ENCODE data around the gene FBLN7.

The FBLN7 gene

DNA sequence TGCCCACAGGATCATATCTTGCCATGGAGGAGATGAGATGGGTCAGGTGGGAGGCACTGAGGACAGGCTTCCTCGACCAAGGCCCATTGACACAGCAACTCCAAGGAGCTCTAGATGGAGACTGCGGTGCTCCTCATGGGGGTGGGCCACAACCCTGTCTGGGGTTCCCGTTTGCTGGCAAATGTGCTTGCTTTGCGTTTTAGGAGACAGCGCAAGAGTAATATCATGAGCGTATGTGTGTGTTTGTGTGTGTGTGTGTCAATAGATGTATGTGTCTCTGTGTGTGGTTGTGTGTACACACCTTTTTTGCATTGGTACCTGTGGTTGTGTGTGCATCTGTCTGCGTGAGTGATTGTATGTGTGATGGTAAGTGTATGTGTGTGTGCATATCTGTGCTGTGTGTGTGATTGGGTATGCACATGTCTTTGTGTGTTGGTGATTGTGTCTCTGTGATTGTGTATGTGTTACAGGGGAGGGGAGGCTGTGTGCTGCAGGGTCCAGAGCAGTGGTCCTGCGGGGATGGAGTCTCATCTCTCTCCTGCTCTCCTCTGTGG is 4.4 kb downstream of the FBLN7 start:
- H3K27ac ChIP-seq = no peak overlapping the region
- TF ChIP-seq, protein P1, sequence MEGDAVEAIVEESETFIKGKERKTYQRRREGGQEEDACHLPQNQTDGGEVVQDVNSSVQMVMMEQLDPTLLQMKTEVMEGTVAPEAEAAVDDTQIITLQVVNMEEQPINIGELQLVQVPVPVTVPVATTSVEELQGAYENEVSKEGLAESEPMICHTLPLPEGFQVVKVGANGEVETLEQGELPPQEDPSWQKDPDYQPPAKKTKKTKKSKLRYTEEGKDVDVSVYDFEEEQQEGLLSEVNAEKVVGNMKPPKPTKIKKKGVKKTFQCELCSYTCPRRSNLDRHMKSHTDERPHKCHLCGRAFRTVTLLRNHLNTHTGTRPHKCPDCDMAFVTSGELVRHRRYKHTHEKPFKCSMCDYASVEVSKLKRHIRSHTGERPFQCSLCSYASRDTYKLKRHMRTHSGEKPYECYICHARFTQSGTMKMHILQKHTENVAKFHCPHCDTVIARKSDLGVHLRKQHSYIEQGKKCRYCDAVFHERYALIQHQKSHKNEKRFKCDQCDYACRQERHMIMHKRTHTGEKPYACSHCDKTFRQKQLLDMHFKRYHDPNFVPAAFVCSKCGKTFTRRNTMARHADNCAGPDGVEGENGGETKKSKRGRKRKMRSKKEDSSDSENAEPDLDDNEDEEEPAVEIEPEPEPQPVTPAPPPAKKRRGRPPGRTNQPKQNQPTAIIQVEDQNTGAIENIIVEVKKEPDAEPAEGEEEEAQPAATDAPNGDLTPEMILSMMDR (IDR thresholded peaks at IDR 0.05) = no peak
- no peak for TF ChIP-seq ZFX (IDR thresholded peaks at IDR 0.05; ENCODE audit: borderline replicate concordance)

- no peak overlapping the region for H3K27ac ChIP-seq
- TF ChIP-seq ZFX (IDR thresholded peaks at IDR 0.05; ENCODE audit: borderline replicate concordance) = no peak
- TF ChIP-seq, protein P1 (IDR thresholded peaks at IDR 0.05) = no peak
Observed at GRCh38 chr2:112143150-112143549, 5.0 kb downstream of the FBLN7 start.

- TF ChIP-seq ZFX (IDR thresholded peaks at IDR 0.05; ENCODE audit: borderline replicate concordance) = no peak
- TF ChIP-seq, protein P1 (IDR thresholded peaks at IDR 0.05) = no peak
- H3K27ac ChIP-seq = no peak overlapping the region
Observed at GRCh38 chr2:112144966-112145365, 6.8 kb downstream of the FBLN7 start.

- no peak for TF ChIP-seq ZFX (IDR thresholded peaks at IDR 0.05; ENCODE audit: borderline replicate concordance)
- TF ChIP-seq, protein P1 (IDR thresholded peaks at IDR 0.05) = no peak
- H3K27ac ChIP-seq = no peak overlapping the region
Observed at GRCh38 chr2:112147382-112148168, 9.4 kb downstream of the FBLN7 start.

DNA sequence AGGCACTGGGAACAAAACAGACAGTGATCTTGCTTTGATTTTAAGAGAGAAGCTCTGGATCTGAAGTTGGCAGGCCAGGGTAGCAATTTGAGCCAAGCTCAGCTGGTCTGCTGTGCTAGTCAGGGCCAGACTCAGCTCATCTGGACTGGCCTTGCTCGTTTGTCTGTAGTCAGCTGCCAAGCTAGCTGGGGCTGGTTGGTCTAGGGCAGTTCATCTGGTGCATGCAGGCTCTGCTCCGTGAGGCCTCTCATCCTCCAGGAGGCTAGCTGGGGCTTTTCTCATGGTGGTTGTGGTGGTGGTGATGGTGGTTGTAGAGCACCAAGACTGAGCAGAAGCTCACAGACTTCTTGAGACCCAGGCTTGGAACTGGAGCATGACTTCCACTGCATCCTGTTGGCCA is 10.3 kb downstream of the FBLN7 start:
- TF ChIP-seq, protein P1 (IDR thresholded peaks at IDR 0.05) = no peak
- no peak overlapping the region for H3K27ac ChIP-seq

DNA sequence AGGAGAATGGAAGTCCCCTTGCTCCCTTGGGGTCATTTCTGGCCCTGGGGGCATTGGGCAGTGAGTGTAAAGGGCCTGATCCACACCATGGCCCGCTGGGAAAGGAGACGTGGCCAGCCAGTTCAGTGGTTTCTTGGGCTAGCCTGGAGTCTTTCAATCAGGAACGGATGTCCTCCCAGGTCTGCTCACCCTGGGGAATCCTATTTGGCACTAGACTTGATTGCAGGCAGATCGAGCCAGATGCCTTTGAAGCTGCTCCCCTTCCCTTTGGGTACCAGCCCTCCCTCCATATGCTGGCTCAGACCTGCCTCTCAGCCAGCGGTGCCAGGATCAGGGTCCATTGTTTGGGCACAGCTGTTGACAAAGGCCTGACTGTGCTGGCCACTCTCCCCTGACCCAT is 11.0 kb downstream of the FBLN7 start:
- TF ChIP-seq, protein P1 (IDR thresholded peaks at IDR 0.05) = no peak
- TF ChIP-seq ZFX (IDR thresholded peaks at IDR 0.05; ENCODE audit: borderline replicate concordance) = no peak

DNA sequence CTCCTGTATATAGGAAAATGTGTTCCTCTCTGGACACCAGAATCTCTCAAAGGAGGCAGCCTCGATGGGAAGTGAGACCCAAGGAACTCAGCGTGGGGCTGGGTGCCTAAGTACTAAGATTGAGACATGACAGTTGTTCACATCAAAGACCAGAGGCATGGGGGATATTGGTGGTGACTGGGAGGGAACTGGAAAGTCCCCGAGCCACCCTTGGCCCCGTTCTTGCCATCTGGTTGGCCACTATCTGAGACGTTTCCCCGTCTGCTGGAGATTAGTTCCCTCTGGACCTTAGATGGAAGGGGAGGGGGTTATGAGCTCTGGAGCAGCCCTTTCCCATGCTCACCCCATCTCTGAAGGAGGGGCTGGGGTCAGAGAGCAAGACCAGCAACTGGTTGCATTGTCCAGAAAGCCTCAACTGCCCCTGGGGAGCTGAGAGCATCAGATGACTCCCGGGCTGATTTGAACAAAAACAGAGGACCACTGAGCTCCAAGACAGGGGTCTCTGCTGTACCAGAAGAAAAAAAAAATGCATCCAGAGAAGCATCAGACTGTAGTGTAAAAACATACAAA is 11.8 kb downstream of the FBLN7 start:
- TF ChIP-seq, protein P1 (IDR thresholded peaks at IDR 0.05) = no peak
- TF ChIP-seq ZFX (IDR thresholded peaks at IDR 0.05; ENCODE audit: borderline replicate concordance) = no peak
- no peak overlapping the region for H3K27ac ChIP-seq

More for the DNA sequence above, 11.0 kb downstream of the FBLN7 start:
- H3K27ac ChIP-seq = no peak overlapping the region

All from 22Rv1 (cell line).